ENCODE measurements around the gene AURKAIP1.

The AURKAIP1 gene

DNA sequence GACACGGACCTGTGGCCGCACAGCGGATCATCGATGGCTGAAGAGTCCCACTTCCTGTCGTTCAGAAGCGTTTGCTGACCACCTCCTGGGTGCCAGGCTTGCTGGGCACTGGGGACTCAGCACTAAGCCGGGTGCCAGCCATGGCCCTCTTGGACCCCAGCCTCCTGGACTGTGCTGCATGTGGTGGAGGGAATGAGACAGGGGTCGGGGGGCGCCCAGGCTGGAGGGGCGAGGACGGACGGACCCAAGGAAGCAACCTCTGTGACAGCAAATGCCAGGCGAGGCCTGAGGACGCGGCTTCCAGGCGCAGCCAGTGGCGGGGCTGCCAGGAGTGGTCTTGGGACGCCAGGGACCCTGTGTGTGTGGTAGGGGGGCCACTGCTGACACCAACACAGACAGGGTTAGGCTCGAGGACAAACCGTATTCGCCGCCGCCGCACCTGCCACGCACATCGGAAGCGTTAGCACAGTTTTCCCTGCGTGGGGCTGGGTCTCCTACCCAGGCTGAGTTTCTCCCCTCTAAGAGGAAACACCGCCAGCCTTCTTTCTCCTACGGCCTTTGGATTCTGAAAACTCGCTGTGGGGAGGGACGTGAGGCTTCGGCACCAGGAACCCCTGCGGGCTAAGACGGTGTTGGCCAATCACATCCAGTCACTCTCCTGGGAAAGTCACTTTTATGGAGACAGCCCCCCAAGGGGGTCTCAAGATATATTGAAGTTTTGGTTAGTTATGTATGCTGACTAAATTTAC, 13.6 kb downstream of the AURKAIP1 start:
- DNase-seq (ENCODE audit: low read depth in 2 of 2): no peak

DNA sequence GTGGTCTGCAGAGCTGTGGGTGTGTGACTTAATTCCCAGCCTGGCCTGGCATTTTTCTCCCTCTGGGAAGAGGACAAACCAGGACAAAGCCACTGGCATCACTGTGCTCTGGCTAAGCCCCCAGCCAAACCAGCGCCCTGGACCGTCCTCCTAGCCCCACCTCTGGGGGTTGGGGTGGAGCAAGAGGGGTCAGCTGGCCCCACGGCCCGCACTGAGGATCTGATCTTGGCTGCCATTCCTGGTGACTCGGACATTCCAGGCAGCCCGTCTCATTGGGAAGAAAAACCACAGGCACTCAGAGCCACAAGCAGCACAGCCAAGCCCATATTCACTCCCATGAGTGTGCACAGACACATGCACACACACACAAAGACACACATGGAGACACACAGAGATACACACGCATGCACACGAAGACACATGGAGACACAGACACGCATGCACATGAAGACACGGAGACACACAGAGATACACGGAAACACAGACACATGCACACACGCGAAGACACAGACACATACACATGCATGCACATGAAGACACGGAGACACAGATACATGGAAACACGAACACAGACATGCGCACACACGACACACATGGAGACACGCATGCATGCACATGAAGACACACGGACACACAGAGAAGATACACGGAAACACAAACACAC, 14.4 kb downstream of the AURKAIP1 start:
- no peak for DNase-seq (ENCODE audit: low read depth in 2 of 2)

DNA sequence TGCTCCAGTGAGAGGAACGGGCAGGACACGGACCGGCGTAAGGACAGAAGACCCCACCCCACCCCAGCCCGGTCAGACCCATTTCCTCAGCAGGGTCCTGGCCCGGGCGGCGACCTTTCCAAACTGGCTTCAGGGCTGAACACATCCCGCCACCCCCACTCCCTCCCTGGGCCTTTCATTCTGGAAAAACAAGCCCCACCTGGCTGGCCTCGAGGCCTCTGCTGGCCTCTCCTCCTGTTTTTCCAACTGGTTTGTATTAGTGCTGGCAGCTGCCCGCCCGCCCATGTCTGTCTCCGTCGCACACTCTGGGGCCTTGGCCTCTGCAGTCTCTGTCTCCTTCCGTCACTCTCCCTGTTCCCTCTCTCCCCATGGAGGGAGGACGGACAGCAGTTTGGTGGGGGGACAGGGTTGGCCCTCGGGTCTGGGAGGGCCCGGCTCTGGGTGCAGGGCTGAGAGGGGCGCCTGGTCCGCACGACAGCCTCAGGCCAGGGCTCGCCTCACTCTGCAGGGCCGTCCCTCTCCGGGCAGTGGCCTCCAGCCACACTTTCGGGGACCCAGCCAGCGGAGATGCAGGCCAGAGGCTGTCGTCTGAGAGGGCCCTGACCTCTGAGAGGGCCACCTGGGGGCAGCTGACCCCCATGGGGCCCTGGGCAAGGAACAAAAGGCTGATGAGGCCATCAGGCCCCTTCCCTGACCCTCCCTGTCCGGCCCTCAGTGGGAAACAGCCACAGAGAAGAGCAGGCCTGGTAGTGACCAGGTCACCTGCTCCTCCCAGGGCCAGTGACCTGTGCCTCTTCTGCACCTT, 15.1 kb downstream of the AURKAIP1 start:
- DNase-seq (ENCODE audit: low read depth in 2 of 2): no peak

DNA sequence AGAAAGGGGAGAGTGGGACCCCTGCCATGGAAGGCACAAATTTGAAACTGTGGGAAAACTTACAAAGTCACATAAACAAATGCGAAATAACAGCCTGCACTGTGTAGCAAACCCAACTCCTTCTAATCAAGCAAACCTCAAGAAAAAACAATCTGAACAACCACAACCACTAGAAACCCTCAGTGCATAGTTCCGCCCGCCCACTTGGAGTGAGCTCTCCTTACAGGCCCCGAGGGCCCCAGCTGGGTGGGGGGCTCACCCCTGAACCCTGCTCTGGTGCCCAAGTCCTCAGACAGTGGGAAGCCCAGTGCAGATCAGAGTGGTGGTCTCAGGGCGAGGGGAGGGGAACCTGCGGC, 15.7 kb downstream of the AURKAIP1 start:
- no peak for DNase-seq (ENCODE audit: low read depth in 2 of 2)

DNA sequence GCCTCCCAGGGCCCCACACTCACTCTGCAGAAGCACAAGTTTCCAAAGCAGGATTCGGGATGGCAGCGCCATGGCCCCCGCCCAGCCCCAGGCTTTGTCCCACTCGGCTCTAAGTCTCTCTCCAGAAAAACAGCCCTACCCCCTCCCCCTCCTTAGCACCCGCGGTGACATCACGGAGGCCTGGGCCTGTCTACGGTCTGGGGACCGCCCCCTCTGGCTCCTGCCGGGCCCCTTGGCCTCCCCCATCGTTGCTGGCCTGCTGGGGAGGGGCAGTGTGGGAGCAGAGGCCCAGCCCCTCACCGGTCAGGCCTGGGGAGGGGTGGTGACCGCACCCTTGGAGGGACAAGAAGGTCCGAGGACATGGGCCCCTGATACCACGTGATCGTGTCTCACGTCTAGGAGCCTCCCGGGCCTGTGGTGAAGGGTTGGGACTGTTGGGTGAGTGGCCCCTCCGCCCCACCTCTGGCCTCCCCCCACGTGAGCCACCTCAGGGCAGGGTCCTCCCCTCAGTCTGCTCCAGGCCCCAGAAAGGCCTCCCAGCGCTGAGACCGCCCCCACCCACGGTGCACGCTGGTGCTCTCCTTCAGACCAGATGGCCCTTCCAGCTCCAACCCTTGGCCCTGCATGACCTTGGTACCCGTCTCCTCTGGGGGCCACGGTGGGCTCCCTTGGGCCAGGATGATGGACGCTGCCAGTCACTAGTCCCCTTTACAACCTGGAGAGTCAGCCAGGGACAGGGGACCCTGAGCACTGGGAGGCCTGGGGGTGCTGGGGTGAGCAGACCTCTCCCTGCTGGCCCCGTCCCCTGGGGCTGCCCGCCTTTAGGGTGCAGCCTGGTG, 16.4 kb downstream of the AURKAIP1 start, which contains the start of gene MXRA8:
TSS of gene MXRA8 (minus strand) at position 123 of the 839 bp plus-strand sequence. CDS start at position 72, 51 bp downstream.
- no peak for DNase-seq (ENCODE audit: low read depth in 2 of 2)

DNA sequence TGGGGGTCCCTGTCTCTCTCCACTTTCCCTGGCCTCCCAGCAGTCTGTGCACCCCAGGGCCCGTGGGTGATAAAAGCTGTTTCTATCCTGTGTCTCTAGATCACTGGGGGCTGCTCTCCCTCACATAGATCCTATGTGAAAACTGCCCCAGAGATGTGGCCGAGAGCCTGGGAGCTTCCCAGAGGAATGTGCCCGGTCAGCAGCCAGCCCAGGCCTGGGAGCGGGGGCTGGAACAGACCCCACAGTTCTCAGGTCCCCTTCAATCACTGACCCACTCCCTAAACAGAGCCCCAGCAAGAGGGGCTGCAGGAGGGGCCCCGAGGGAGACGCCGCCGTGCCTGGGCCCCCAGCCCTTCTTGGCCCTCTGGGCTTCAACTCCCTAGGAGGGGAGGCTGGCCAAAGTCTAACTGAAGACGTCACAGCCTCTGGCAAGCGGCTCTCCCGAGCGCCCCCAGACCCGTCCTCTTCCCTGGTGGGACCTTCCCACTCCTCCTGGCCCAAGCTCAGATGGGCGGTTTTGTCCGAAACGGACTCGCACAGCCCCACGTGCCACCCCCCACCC, 17.1 kb downstream of the AURKAIP1 start:
- DNase-seq (ENCODE audit: low read depth in 2 of 2): no peak

DNA sequence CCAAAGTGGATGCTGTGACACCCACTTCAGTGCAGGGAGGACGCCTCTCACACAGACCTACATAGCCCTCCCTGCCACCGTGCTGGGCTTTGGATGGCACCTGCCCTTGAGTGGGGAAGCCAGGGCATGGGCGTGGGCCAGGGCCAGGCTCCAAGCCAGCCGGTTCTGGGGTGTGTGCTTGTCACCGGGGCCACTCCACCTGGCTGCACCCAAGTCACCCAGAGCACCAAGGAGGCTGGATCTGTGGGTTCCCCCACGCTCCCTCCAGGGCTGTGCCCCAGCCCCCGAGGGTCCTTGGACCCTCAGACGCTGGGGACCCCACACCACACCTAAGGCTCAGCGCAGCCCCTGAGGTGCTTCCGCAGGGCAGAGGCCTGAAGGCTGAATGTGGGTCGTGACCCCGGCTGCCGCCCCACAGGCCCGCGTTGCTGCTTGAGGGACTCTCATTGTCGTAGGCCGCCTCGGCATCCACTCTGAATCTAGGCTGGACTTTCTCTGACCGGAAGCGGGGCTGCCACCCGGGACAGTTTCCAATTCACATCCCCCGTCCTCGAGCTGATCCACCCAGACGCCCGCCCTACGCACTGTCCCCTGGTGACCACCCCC, 18.1 kb downstream of the AURKAIP1 start:
- DNase-seq (ENCODE audit: low read depth in 2 of 2): no peak

DNA sequence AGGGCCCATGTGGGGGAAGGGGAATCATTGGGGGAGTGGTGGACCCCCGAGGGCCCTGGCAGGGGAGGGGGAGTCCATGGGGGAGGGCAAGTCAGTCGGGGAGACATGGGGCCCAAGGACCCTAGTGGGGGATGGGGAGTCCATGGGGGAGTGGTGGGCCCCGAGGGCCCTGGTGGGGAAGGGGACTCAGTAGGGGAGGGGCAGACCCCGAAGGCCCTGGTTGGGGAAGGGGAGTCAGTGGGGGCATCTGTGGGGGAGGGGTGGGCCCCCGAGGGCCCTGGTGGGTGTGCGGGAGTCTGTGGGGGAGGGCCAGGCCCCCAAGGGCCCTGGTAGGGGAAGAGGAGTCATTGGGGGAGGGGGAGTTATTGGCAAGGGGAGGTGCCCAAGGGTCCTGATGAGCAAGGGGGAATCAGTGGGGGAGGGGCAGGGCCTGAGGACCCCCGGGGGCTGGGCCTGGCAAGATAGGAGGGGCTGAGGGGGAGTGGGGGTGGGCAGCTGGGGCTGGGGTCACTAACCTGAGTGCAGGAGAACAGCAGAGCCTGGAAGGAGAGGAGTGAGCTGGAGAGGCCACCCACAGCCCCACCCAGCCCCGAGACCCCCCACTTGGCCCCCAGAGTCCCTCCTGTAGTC, 18.7 kb downstream of the AURKAIP1 start:
- DNase-seq (ENCODE audit: low read depth in 2 of 2): no peak

DNA sequence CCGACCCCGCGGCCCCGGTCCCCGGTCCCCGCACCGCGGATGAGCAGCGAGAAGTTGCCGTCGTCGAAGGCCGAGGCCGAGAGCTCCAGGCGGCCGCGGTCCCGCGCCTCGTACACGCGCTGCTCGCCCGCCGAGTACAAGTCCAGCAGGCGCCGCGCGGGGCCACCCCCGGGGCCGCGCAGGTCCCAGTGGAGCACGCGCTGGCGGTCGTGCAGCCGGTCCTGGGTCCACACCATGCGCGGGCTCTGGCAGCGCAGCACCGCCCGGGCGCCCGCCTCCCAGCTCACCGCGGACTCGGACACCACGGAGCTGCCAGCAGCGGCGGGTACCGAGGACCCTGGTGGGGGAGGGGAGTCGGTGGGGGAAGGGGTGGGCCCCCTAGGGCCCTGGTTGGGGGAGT, 19.6 kb downstream of the AURKAIP1 start:
- DNase-seq (ENCODE audit: low read depth in 2 of 2): no peak

DNA sequence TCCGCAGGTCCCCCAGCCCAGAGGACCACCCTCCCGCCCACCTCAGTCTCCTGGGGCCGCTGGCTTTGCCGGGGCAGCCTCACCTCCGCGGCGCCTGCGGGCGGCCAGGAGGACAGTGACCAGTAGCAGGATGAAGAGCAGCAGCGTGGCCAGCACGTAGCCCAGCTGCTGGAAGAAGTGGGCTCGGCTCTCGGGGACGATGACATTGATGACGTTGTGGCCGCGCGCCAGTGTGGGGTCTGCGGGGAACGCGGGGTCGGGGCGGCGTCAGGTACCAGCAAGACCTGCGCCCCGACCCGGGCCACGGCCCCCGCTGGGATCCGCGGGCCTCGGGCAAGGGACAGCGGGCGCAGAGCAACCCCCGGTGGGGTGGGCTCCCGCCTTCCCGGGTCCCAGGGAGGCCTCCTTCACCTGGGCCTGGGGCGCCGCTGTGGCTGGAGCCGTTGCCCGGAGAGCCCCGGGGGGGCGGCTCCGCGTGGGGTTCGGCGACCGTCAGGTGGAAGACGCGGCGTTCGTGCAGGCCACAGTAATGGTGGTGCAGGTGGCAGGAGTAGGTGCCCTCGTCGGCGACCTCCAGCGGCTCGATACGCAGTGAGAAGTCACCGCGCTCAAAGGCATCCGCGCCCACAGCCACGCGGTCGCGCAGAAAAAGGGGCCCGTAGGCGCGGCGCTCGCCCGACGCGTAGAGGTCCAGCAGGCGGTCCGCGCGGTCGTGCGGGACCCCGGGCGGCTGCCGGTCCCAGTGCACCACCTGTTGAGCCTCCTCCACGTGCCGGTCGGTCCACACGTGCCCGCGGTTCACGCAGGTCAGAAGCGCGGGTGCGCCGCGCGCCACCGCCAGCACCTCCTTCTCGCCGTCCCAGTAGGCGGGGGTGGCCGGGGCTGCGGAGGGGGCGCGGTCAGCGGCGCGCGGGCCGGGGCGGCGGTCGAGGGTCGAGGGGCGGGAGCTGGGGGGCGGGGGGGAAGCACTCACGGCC, 20.4 kb downstream of the AURKAIP1 start:
- no peak for DNase-seq (ENCODE audit: low read depth in 2 of 2)

DNA sequence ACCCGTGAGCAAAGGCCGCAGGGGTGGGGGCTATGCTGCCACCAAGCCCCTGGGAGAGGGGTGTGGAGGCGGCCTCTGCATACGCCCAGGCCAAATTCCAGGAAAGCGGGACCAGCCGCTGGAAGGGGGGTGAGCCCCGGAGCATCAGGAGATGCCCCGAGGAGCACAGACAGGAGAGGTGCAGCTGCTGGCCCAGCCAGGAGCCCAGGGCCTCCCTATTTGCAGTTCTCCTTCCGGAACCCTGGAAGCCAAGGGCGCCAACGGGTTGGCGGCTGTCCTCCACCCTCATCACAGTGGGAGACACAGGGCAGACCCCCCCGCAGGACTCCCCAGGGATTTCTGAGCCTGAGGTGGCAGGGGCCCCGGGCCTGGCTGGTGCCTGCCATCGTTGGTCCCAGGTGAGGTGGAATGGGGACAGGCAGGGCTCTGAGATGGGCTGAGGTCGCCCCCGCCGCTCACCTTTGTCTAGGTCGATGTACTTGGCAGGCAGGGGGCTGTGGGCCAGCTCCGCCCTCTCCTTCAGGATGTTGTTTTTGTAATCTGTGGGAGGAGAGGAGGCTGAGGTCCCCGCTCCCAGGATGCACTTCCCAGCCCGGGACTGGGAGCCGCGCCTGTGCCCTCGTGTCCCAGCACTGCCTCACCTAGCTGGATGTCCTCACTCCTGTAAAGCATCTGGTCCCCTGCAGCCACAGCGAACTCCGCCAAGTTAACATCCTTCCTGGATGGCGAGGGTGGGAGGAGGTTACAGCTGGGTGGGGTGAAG, 21.4 kb downstream of the AURKAIP1 start:
- no peak for DNase-seq (ENCODE audit: low read depth in 2 of 2)

DNA sequence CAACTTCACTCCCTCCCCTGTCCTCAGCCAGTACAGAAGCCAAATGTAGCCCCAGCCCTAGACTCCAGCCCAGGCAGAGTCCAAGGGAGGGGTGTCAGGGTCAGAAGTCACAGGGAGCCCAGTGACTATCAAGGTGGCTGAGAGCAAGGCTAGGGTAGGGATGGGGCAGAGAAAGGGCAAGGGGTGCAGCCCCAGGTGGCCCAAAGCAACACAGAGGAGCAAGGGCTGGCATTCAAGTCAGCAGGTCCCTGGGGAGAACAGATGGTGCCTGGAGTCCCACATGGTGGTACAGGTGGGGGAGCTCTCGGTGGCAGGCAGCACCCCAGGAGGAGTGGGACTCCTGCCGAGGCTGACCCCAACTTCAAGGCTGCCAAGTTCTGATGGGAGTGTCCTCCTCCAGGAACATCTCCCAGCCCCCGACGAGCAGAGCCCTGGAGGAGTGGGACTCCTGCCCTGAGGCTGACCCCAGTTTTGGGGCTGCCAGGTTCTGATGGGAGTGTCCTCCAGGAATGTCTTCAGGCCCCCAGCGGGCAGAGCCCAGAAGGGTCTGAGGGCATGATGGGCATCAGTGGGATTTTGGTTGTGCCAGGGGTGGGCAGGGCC, 22.1 kb downstream of the AURKAIP1 start:
- no peak for DNase-seq (ENCODE audit: low read depth in 2 of 2)

DNA sequence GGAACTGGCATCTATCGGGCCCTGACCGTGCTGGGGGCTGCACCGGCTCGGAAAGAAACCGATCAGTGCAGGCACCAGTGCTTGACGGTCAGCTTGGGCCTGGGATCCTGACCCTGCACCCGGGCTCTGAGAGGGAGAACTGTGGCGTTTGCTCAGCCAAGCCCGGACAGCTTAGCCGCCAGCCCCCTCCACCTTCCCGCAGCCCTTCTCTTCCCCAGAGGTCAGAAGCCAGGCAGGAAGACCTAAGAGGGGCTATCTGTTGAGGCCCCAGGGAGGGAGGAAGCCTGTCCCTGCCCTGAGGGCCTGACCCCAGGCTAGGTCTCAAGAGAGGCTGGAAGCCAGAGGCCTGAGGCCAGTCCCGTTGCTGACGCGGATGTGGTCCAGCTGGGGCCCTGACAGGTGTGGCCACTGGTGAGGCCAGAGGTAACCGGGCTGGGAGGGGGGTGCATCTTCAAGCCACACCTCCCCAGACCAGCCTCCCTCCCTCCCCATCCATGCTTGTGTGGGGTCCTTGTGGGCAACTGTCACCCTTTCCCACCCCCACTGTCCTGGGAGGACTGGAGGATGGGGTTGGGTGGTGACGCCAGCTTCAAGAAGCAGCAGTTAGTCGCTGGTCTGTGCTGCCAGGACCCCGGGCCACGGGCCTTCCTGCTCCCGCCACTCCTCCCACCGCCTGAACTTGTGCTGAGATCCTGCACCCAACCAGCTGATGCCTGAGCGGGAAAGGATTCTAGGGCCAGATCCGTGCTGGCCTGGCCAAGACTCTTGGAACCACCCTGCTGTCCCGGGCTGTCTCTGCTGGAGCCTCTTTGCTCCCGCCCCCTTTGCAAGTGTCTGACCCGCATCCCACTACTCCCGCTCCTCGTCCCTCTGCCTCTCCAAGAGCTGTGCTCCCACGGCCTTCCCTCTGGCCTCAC, 23.2 kb downstream of the AURKAIP1 start:
- DNase-seq (ENCODE audit: low read depth in 2 of 2): no peak

DNA sequence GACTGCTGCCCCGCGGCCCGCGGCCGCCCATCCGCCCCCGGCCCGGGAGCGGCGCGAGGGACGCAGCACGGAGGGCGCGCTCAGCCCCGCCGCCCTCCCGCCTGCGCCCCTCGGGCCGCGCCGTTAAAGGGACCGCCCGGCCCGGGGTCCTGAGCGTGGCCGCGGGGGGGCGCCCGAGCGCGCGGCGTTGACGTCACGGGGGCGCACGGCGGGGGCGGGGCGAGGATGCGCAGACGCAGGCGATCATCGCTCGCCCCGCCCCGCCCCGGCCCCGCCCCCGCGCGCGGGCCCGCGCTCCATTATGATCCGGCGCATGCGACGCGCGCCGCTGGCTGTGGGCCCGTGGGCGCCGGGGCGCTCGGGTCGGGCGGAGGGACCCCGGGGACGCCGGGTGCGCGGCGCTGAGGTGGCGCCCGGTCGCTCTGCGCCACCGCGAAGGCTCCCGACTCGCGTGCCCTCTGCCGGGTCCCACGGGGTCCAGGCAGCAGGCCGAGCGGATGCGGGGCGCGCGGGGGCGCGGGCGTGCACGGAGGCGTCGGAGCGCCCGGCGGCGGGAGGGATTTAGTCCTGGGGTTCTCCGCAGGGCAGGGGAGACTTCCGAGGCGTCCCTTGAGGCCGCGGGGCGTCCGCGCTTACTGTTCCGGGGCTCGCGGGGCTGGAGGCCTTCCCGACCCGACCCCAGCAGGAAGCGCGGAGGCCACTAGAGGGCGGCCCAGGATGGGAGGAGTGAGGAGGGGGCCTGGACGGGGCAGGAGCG, 25.6 kb downstream of the AURKAIP1 start, which contains the start of gene DVL1:
TSS of gene DVL1 (minus strand) at position 163 of the 757 bp plus-strand sequence. CDS start 353 bp downstream, outside the sequence.
- DNase-seq (ENCODE audit: low read depth in 2 of 2): peak; percentile 24 to 45

DNA sequence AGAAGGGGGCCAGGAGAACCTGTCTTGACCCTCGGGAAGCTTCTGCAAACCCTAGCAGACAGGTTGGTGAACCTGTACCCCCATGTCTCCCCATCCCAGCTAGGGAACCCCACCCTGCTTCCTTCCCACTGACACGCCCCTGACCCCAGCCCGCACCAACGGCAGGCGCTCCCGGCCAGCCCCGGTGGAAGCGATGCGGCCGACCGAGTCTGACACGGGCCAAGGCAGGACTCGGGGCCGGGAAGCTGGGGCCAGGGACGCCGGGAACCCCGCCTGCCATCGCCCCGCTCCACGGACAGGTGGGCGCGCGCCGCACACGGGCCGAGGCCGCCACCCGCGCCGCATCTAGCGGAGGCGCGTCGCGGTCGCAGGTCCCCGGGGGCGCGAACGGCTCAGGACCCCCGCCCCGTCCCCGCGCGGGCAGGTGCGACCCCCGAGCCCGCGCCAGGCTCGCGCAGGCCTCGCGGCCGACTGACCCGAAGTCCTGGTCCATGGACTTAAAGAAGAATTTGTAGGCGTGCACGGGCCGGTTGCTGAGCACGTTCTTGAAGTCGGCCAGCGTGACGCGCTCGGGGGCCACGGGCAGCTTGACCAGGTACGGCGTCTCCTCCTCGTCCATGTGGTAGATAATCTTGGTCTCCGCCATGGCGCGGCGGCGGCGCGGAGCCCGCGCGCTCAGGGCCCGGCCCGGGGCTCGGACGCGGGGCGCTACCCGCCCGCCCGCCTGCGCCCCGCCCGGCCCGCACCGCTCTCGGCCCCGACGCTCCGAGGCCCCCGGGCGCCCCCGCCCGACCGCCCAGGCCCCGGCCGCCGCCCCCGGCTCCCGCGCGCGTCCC, 26.4 kb downstream of the AURKAIP1 start:
- DNase-seq (ENCODE audit: low read depth in 2 of 2): no peak
